Natural killer cell (primary cell): ENCODE results near the gene PPIF. TPM values are rescaled to one million over a fixed set of nuclear protein-coding genes. Genes with fewer than 3 reads are reported as not detected.

Experiments
- ATAC-seq, 3 donors: fragments of 150-1000 bp in 2 of 3; fragments of 200-7000 bp in 1 of 3; cut with Tn5 transposase; 1 replicate in 1 of 3; 2 replicates in 2 of 3; pipeline ENCODE4 v1.10.0; 2021; ENCODE audit warnings: mild to moderate bottlenecking in 2 of 3, moderate library complexity in 2 of 3
- DNase-seq, 2 donors: peaks; one replicate each; pipeline versions ENCODE4 v3.0.0 to v3.0.0-alpha.2; 2013 to 2021; ENCODE audit warnings: mixed read lengths in 1 of 2
- H3K27ac ChIP-seq: one replicate; pipeline ENCODE4 v1.5.1; 2013; ENCODE audit warnings: mild to moderate bottlenecking, low read length
- H3K27me3 ChIP-seq: one replicate; pipeline ENCODE4 v1.6.1; 2013; ENCODE audit warnings: low read length; ENCODE audit not compliant: control insufficient read depth, insufficient read depth
- H3K36me3 ChIP-seq: one replicate; pipeline ENCODE4 v1.6.1; 2013; ENCODE audit warnings: low read length; ENCODE audit not compliant: control insufficient read depth, insufficient read depth
- H3K4me1 ChIP-seq: one replicate; pipeline ENCODE4 v1.6.1; 2013; ENCODE audit warnings: low read length; ENCODE audit not compliant: control insufficient read depth, insufficient read depth
- H3K4me3 ChIP-seq: one replicate; pipeline ENCODE4 v1.5.1; 2013; ENCODE audit warnings: low read length
- H3K9me3 ChIP-seq: one replicate; pipeline ENCODE4 v1.6.1; 2013; ENCODE audit warnings: low read length; ENCODE audit not compliant: control insufficient read depth, insufficient read depth
- H3K27ac Mint-ChIP-seq, 2 donors: one replicate each; pipeline ENCODE4 v1.8.0; 2022; ENCODE audit warnings: mild to moderate bottlenecking in 2 of 2, mixed read lengths in 2 of 2, moderate library complexity in 1 of 2
- H3K27me3 Mint-ChIP-seq, 2 donors: one replicate each; pipeline ENCODE4 v1.8.0; 2022; ENCODE audit warnings: low read depth in 2 of 2, mixed read lengths in 2 of 2
- H3K36me3 Mint-ChIP-seq: one replicate; pipeline ENCODE4 v1.8.0; 2022; ENCODE audit warnings: mixed read lengths
- H3K4me1 Mint-ChIP-seq, 2 donors: one replicate each; pipeline ENCODE4 v1.8.0; 2022; ENCODE audit warnings: mixed read lengths in 2 of 2
- H3K4me3 Mint-ChIP-seq: one replicate; pipeline ENCODE4 v1.8.0; 2022; ENCODE audit warnings: mild to moderate bottlenecking, moderate library complexity, mixed read lengths
- H3K9me3 Mint-ChIP-seq, 2 donors: one replicate each; pipeline ENCODE4 v1.8.0; 2022; ENCODE audit warnings: mixed read lengths in 2 of 2
- WGBS: methylation state at CpG from one replicate; pipeline ENCODE4 v1.1.7; 2013; ENCODE audit warnings: missing lambda C conversion rate; ENCODE audit not compliant: insufficient coverage; 5-methylcytosine and 5-hydroxymethylcytosine counted together
- intact Hi-C: fragments of 100-400 bp; cut with micrococcal nuclease; formaldehyde crosslinking; loops from one replicate; pipeline ENCODE4 v1.14.2; 2022
- total RNA-seq, 4 donors: library from RNA; stranded (reverse); fragments of 120-200 nt in 1 of 4; gene quantifications; one replicate each; pipeline versions ENCODE4 v1.2.3 to v1.2.4, GENCODE V29; 2013 to 2022
- TF ChIP-seq, protein P1 (sequence below): fragments of 200-600 bp; IDR thresholded peaks from one replicate; pipeline ENCODE4 v1.8.0; 2022; ENCODE audit warnings: antibody characterized with exemption

The PPIF gene
- total RNA-seq, 3 donors from 2014 or later (not counting 1 experiment from before 2014, with no cell fraction given), result 59.5 to 99.1 (median 66.3) TPM

DNA sequence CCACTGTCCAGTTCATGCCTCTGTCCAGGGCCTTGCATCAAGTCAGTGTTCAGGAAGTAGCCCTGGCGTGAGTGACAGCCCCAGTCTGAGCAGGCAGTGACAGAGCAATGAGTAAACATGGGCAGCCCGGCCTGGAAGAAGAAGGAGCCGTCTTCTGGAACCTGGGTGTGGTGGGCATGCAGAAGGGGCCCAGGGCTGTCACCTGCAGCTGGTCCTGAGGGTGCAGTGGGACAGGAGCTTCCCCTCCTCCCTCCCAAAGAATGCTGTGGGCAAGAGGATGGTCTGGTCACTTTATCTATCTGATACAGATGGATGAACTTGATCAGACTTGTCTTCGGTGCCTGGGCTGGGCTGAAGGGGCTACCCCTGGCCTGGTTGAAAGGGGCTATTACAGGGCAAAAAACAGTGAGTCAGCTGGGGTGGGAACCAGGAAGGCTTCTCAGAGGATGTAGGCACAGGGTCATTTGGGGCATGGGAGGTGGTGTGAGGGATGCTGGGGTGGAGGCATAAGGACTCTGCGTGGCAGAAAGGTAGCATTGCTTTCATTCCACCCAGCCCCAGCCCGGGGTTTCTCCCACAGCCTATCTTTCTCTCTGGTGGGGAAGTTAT lies 42.7 kb upstream of the PPIF start:
- Histone ChIP-seq H3K27ac (no peak overlapping the region), H3K4me1 (peaks cover under 1% of the 10 kb centered on the region), H3K36me3 (peaks cover 86% of the 10 kb centered on the region), H3K9me3 (no peaks in the 10 kb centered on the region), H3K27me3 (no peaks in the 10 kb centered on the region), H3K4me3 (no peak overlapping the region)
- Mint-ChIP-seq H3K9me3 (no peaks in the 10 kb centered on the region), H3K27ac (no peak overlapping the region), H3K27me3 (no peaks in the 10 kb centered on the region), H3K36me3 (no peaks in the 10 kb centered on the region), H3K4me1 (peaks cover 4 to 10% of the 10 kb centered on the region in 2 donors), H3K4me3 (no peak overlapping the region)
- intact Hi-C loops, result no loop called here
- ATAC-seq, result no peak
- TF ChIP-seq, protein P1, sequence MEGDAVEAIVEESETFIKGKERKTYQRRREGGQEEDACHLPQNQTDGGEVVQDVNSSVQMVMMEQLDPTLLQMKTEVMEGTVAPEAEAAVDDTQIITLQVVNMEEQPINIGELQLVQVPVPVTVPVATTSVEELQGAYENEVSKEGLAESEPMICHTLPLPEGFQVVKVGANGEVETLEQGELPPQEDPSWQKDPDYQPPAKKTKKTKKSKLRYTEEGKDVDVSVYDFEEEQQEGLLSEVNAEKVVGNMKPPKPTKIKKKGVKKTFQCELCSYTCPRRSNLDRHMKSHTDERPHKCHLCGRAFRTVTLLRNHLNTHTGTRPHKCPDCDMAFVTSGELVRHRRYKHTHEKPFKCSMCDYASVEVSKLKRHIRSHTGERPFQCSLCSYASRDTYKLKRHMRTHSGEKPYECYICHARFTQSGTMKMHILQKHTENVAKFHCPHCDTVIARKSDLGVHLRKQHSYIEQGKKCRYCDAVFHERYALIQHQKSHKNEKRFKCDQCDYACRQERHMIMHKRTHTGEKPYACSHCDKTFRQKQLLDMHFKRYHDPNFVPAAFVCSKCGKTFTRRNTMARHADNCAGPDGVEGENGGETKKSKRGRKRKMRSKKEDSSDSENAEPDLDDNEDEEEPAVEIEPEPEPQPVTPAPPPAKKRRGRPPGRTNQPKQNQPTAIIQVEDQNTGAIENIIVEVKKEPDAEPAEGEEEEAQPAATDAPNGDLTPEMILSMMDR, result no peak
- WGBS, result 96% methylated on average over 5 of the region's 6 CpGs
- no peak for DNase-seq

DNA sequence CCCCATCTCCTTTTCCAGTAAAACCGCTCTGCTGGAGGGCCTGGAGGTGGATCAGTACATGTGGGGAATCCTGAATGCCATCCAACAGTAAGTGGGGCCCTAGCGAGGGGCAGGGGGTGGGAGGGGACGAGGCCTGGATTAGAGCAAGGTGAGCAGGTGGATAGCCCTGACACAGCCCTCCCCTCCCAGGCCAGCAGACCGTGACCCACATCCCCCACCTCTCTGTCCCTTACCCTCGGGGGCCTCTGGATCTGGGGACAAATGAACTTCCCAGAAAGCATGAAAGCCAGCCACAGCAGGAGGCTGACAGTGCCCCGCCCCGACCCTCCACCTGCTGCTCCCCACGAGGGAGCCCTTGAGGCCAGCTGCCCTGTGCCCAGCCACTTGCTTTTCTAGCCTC lies 41.8 kb upstream of the PPIF start:
- peaks cover 84% of the 10 kb centered on the region for H3K36me3 ChIP-seq
- no peak for DNase-seq
- no peak overlapping the region for H3K27ac Mint-ChIP-seq
- no peaks in the 10 kb centered on the region for H3K36me3 Mint-ChIP-seq
- H3K27me3 Mint-ChIP-seq, result no peaks in the 10 kb centered on the region
- no peaks in the 10 kb centered on the region for H3K9me3 ChIP-seq
- H3K4me1 ChIP-seq, result no peaks in the 10 kb centered on the region
- H3K27ac ChIP-seq, result no peak overlapping the region
- TF ChIP-seq, protein P1, result no peak
- no peaks in the 10 kb centered on the region for H3K27me3 ChIP-seq
- H3K4me3 Mint-ChIP-seq, result no peak overlapping the region
- H3K4me3 ChIP-seq, result no peak overlapping the region
- WGBS, result 89% methylated on average over 8 of the region's 8 CpGs
- H3K9me3 Mint-ChIP-seq, result no peaks in the 10 kb centered on the region
- intact Hi-C loops, result no loop called here
- ATAC-seq, result no peak
- peaks cover 5 to 18% of the 10 kb centered on the region in 2 donors for H3K4me1 Mint-ChIP-seq

DNA sequence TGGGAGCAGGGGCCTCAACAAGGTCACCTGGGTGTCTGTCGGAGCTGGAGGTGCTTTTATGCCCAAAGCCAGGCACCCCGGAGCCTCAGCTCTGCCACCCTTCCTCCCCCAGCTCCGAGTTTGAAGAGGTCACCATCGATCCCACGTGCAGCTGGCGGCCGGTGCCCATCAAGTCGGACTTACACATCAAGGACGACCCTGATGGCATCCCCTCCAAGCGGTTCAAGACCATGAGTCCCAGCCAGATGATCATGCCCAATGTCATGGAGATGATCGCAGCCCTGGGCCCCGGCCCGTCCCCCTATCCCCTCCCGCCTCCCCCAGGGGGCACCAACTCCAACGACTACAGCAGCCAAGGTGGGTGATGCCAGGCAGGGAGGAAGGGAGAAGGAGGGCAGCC lies 41.3 kb upstream of the PPIF start:
- Histone ChIP-seq H3K27me3 (no peaks in the 10 kb centered on the region), H3K27ac (no peak overlapping the region), H3K4me3 (no peak overlapping the region), H3K4me1 (no peaks in the 10 kb centered on the region), H3K9me3 (no peaks in the 10 kb centered on the region), H3K36me3 (peaks cover 83% of the 10 kb centered on the region)
- Mint-ChIP-seq H3K9me3 (no peaks in the 10 kb centered on the region), H3K4me1 (peaks cover 5 to 23% of the 10 kb centered on the region in 2 donors), H3K27ac (no peak overlapping the region), H3K36me3 (no peaks in the 10 kb centered on the region), H3K4me3 (no peak overlapping the region), H3K27me3 (no peaks in the 10 kb centered on the region)
- WGBS, result 96% methylated on average over 15 of the region's 15 CpGs
- no peak for ATAC-seq
- DNase-seq, result no peak
- intact Hi-C loops, result no loop called here
- TF ChIP-seq, protein P1, result no peak

DNA sequence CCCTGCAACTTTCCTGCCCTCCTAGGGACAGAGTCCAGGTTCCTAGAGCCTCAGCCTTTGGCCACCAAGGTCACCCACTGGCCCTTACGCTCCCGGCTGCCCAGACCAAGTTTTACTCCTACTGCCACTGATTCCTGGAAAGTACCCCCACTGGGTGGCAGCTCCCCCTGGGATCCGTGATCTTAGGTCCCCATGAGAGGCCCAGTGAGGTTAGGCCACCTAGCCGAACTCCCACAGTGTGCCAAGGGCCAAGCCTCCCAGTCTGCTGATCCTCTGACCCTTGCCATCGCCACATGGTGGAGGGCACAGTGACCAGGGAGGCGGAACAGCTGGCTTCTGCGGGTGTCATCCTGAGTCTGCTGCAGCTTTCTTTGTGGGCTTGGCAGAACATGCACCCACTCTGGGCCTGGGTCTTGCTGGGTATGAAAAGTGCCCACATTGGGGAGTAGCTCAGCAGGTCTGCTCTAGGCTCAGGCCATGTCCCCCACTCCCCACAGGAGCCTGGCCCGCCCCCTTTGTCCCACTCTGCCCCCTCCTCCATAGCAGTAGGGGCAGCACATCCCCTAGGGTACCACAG lies 40.5 kb upstream of the PPIF start:
- intact Hi-C loops, result no loop called here
- DNase-seq (no peak), ATAC-seq (no peak)
- no peaks in the 10 kb centered on the region for H3K27me3 Mint-ChIP-seq
- H3K4me1 Mint-ChIP-seq, result peaks cover 5 to 18% of the 10 kb centered on the region in 2 donors
- no peak overlapping the region for H3K4me3 Mint-ChIP-seq
- TF ChIP-seq, protein P1, result no peak
- 91% methylated on average over 8 of the region's 8 CpGs for WGBS
- H3K9me3 Mint-ChIP-seq, result no peaks in the 10 kb centered on the region
- no peaks in the 10 kb centered on the region for H3K36me3 Mint-ChIP-seq
- Histone ChIP-seq H3K27me3 (no peaks in the 10 kb centered on the region), H3K27ac (no peak overlapping the region), H3K4me3 (no peak overlapping the region), H3K9me3 (no peaks in the 10 kb centered on the region), H3K4me1 (no peaks in the 10 kb centered on the region), H3K36me3 (peaks cover 77% of the 10 kb centered on the region)
- H3K27ac Mint-ChIP-seq, result no peak overlapping the region
